GM18909 (cell line): ENCODE data around the gene CSK.
A peak's percentile ranks its signal among the peaks of the same experiment; 100 is the strongest.

Experiments used
- ATAC-seq: cut with Tn5 transposase; IDR thresholded peaks from one replicate; pipeline ENCODE4 v1.9.1; 2021; ENCODE audit warnings: mild to moderate bottlenecking; ENCODE audit not compliant: unreplicated experiment, poor library complexity

Gene CSK

GRCh38 chr15:74769463-74770025 lies 12.3 kb upstream of the CSK start:
- no peak for ATAC-seq

GRCh38 chr15:74770211-74770903 lies 11.5 kb upstream of the CSK start:
- ATAC-seq, result no peak

- no peak for ATAC-seq
Observed at GRCh38 chr15:74773329-74773728, 8.6 kb upstream of the CSK start.

GRCh38 chr15:74773731-74774252 lies 8.1 kb upstream of the CSK start:
- ATAC-seq, result no peak

GRCh38 chr15:74775132-74775562 lies 6.7 kb upstream of the CSK start:
- no peak for ATAC-seq

GRCh38 chr15:74775894-74776293 lies 6.0 kb upstream of the CSK start:
- no peak for ATAC-seq

- ATAC-seq, result peak; percentile 39
Observed at GRCh38 chr15:74776821-74777768, 4.8 kb upstream of the CSK start.

GRCh38 chr15:74777769-74778598 lies 3.9 kb upstream of the CSK start:
- no peak for ATAC-seq

GRCh38 chr15:74778599-74778970 lies 3.3 kb upstream of the CSK start:
- no peak for ATAC-seq

GRCh38 chr15:74779162-74779648 lies 2.7 kb upstream of the CSK start:
- no peak for ATAC-seq

- no peak for ATAC-seq
Observed at GRCh38 chr15:74780523-74781430, 1.1 kb upstream of the CSK start.

GRCh38 chr15:74782259-74783071 lies 585 bp downstream of the CSK start:
- ATAC-seq, result peak; percentile 8

- no peak for ATAC-seq
Observed at GRCh38 chr15:74783072-74783807, 1.4 kb downstream of the CSK start.

- no peak for ATAC-seq
Observed at GRCh38 chr15:74783808-74784175, 1.9 kb downstream of the CSK start.

GRCh38 chr15:74784426-74785193 lies 2.7 kb downstream of the CSK start:
- ATAC-seq, result no peak

GRCh38 chr15:74785194-74786032 lies 3.5 kb downstream of the CSK start:
- ATAC-seq, result no peak
